Measurements from ENCODE around the gene PEG3. TPM values are rescaled to one million over a fixed set of nuclear protein-coding genes. Genes with fewer than 3 reads are reported as not detected.

The PEG3 gene
- total and polyA plus RNA-seq, 2 of the 4 experiments (the other 2 are of a cell fraction): not detected

DNA sequence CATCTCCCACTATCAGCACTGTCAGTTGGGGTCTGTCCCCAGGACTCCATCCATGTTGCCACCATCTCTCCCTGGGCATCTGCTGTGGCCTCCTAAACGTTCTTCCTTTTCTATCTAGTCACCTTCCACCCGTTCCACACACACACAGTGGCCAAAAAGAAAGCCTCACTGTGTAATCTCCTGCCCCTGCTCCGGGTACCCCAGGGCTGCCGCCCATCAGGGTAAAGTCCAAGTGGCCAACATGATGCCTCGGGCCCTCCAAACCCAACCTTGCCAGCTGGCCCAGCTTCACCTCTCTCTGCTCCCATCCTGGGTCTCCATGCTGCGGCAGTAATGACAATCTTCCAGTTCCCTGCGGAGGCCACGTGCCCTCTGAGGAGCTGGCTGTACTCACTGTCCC is 29.4 kb upstream of the PEG3 start:
- Histone ChIP-seq H3K27me3 (ENCODE audit: control insufficient read depth, insufficient read depth, low read length) (no peaks in the 10 kb centered on the region), H3K56ac (ENCODE audit: extremely low read depth, insufficient read depth, low read length) (no peak overlapping the region), H2BK120ac (ENCODE audit: low read depth, low read length) (no peak overlapping the region), H3K4me2 (ENCODE audit: low read depth, low read length) (no peak overlapping the region), H4K8ac (ENCODE audit: low read depth in 2 of 2, low read length in 2 of 2) (no peak overlapping the region), H2AFZ (replicated peaks; ENCODE audit: low read length, poor library complexity) (no peak overlapping the region), H2BK5ac (ENCODE audit: low read depth, low read length, poor library complexity, severe bottlenecking) (no peak overlapping the region), H3K23ac (ENCODE audit: low read depth, low read length) (no peak overlapping the region), H3K14ac (replicated peaks; ENCODE audit: low read depth, low read length) (no peak overlapping the region), H2AK9ac (replicated peaks; ENCODE audit: low read depth, low read length, poor library complexity) (no peak overlapping the region), H3K4ac (ENCODE audit: low read depth, low read length) (no peak overlapping the region), H3K9ac (ENCODE audit: low read depth, low read length) (no peak overlapping the region), H2BK20ac (ENCODE audit: low read depth, low read length) (no peak overlapping the region), H4K91ac (ENCODE audit: insufficient read depth, low read depth, low read length) (no peak overlapping the region), H3K18ac (ENCODE audit: low read depth, low read length) (no peak overlapping the region), H3K4me3 (ENCODE audit: insufficient read depth, low read depth, low read length) (no peak overlapping the region), H4K20me1 (ENCODE audit: insufficient read depth, low read length) (no peaks in the 10 kb centered on the region), H3K9me1 (ENCODE audit: insufficient read depth, low read length) (no peaks in the 10 kb centered on the region), H3K4me1 (ENCODE audit: control insufficient read depth, insufficient read depth, low read length) (no peaks in the 10 kb centered on the region), H2AK5ac (ENCODE audit: low read depth, low read length) (no peak overlapping the region), H4K5ac (ENCODE audit: low read depth, low read length) (no peak overlapping the region), H3K9me3 (ENCODE audit: control insufficient read depth, insufficient read depth, low read length) (peaks cover 28% of the 10 kb centered on the region), H3K79me1 (ENCODE audit: low read depth in 1 of 2, low read length in 2 of 2) (no peaks in the 10 kb centered on the region), H3K27ac (ENCODE audit: insufficient read depth, low read length) (no peak overlapping the region), H2BK15ac (ENCODE audit: low read depth, low read length) (no peak overlapping the region), H3K36me3 (ENCODE audit: control insufficient read depth, insufficient read depth, low read length) (no peaks in the 10 kb centered on the region)
- BruUV-seq (replicated peaks): no TSS peak
- DNase-seq (no peak), ATAC-seq (ENCODE audit: low read depth) (no peak)
- dilution Hi-C loops (cut with HindIII; ENCODE audit: low sequenced_read_pairs, unreplicated experiment) (no loop called here), in situ Hi-C loops (cut with MboI; ENCODE audit: low sequenced_read_pairs) (no loop called here), intact Hi-C loops (cut with micrococcal nuclease) (no loop called here)
- WGBS, 2 experiments (ENCODE audit: extremely low coverage in 2 of 2, insufficient read length in 1 of 2): 30% methylated on average over 2 of the region's 8 CpGs; no CpG with 5 or more reads in 1 of the 2 experiments
- ChIA-PET CTCF (no interaction called here), POLR2A (ENCODE audit: unreplicated experiment) (no interaction called here)
- TF ChIP-seq FOS (IDR thresholded peaks at IDR 0.05; ENCODE audit: low read depth, low read length) (no peak), CEBPB (IDR thresholded peaks at IDR 0.05; ENCODE audit: low read depth, low read length) (no peak), RCOR1 (IDR thresholded peaks at IDR 0.05; ENCODE audit: insufficient replicate concordance, low read length) (no peak), MAZ (IDR thresholded peaks at IDR 0.05; ENCODE audit: borderline replicate concordance, low read depth, low read length) (no peak), MAFK (IDR thresholded peaks at IDR 0.05; ENCODE audit: low read depth, low read length) (no peak), CHD1 (IDR thresholded peaks at IDR 0.05; ENCODE audit: low read depth, low read length) (no peak)

Data from IMR-90 (cell line).